IMR-90 (cell line): ENCODE results near the gene ABR. TPM values are rescaled to one million over a fixed set of nuclear protein-coding genes. Genes with fewer than 3 reads are reported as not detected.

ENCODE experiments used
- ATAC-seq: fragments of 200-7000 bp; cut with Tn5 transposase; 2 replicates; pipeline ENCODE4 v1.9.1; 2020; ENCODE audit warnings: low read depth, mild to moderate bottlenecking, moderate library complexity
- BruUV-seq: library from RNA; stranded (reverse); fragments of 400-500 nt; replicated peaks from 2 replicates; lab custom pipeline; 2021; lab: Mats Ljungman, UMichigan
- CTCF ChIA-PET: fragments of 300-600 bp; formaldehyde crosslinking; extraction: SDS; loops from one replicate; lab custom pipeline; 2021; ENCODE audit warnings: antibody characterized with exemption; lab: Yijun Ruan, JAX
- POLR2A ChIA-PET: fragments of 300-600 bp; sonication (Branson Sonifier 250); formaldehyde crosslinking; loops from one replicate; lab custom pipeline; 2022; ENCODE audit warnings: antibody characterized with exemption; ENCODE audit not compliant: unreplicated experiment; lab: Charles Lee
- DNase-seq: peaks from one replicate; pipeline ENCODE4 v3.0.0; 2013
- H2AFZ ChIP-seq: replicated peaks from 2 replicates; pipeline ENCODE3; 2013; ENCODE audit warnings: low read length, mild to moderate bottlenecking; ENCODE audit not compliant: poor library complexity
- H2AK5ac ChIP-seq: 2 replicates; pipeline ENCODE4 v1.6.1; 2013; ENCODE audit warnings: low read depth, low read length, inconsistent platforms
- H2AK9ac ChIP-seq: replicated peaks from 2 replicates; pipeline ENCODE3; 2013; ENCODE audit warnings: mild to moderate bottlenecking, low read depth, low read length, moderate library complexity; ENCODE audit not compliant: poor library complexity
- H2BK120ac ChIP-seq: 2 replicates; pipeline ENCODE4 v1.6.1; 2013; ENCODE audit warnings: low read depth, low read length, inconsistent platforms
- H2BK15ac ChIP-seq: 3 replicates; pipeline ENCODE4 v1.6.1; 2013; ENCODE audit warnings: low read depth, low read length, inconsistent platforms
- H2BK20ac ChIP-seq: 2 replicates; pipeline ENCODE4 v1.6.1; 2013; ENCODE audit warnings: low read depth, mild to moderate bottlenecking, inconsistent platforms, low read length, moderate library complexity
- H2BK5ac ChIP-seq: 2 replicates; pipeline ENCODE4 v1.6.1; 2013; ENCODE audit warnings: mild to moderate bottlenecking, low read depth, low read length, inconsistent platforms; ENCODE audit not compliant: poor library complexity, severe bottlenecking
- H3K14ac ChIP-seq: replicated peaks from 2 replicates; pipeline ENCODE4 v1.6.1; 2013; ENCODE audit warnings: low read depth, low read length, inconsistent platforms
- H3K18ac ChIP-seq: 2 replicates; pipeline ENCODE4 v1.6.1; 2013; ENCODE audit warnings: low read depth, low read length, control low read depth
- H3K23ac ChIP-seq: 2 replicates; pipeline ENCODE4 v1.6.1; 2013; ENCODE audit warnings: low read depth, low read length, inconsistent platforms
- H3K27ac ChIP-seq: 2 replicates; pipeline ENCODE4 v1.5.1; 2013; ENCODE audit warnings: mild to moderate bottlenecking, control low read depth, low read length; ENCODE audit not compliant: insufficient read depth
- H3K27me3 ChIP-seq: 2 replicates; pipeline ENCODE4 v1.6.1; 2013; ENCODE audit warnings: low read length; ENCODE audit not compliant: control insufficient read depth, insufficient read depth
- H3K36me3 ChIP-seq: 2 replicates; pipeline ENCODE4 v1.6.1; 2013; ENCODE audit warnings: low read length, mixed read lengths; ENCODE audit not compliant: control insufficient read depth, insufficient read depth
- H3K4ac ChIP-seq: 2 replicates; pipeline ENCODE4 v1.6.1; 2013; ENCODE audit warnings: low read depth, low read length, inconsistent platforms
- H3K4me1 ChIP-seq: 2 replicates; pipeline ENCODE4 v1.6.1; 2013; ENCODE audit warnings: low read length, mixed read lengths; ENCODE audit not compliant: control insufficient read depth, insufficient read depth
- H3K4me2 ChIP-seq: 2 replicates; pipeline ENCODE4 v1.6.1; 2013; ENCODE audit warnings: low read depth, mild to moderate bottlenecking, control low read depth, low read length, moderate library complexity
- H3K4me3 ChIP-seq: 2 replicates; pipeline ENCODE4 v1.5.1; 2013; ENCODE audit warnings: low read depth, mild to moderate bottlenecking, control low read depth, low read length, moderate library complexity; ENCODE audit not compliant: insufficient read depth
- H3K56ac ChIP-seq: 2 replicates; pipeline ENCODE4 v1.6.1; 2013; ENCODE audit warnings: low read length, inconsistent platforms; ENCODE audit not compliant: insufficient read depth; ENCODE audit errors: extremely low read depth
- H3K79me1 ChIP-seq, 2 experiments: 2 replicates each; pipeline ENCODE4 v1.6.1; 2013; ENCODE audit warnings: low read length in 2 of 2, inconsistent platforms in 1 of 2, low read depth in 1 of 2
- H3K9ac ChIP-seq: 2 replicates; pipeline ENCODE4 v1.6.1; 2013; ENCODE audit warnings: low read depth, low read length, control low read depth
- H3K9me1 ChIP-seq: 2 replicates; pipeline ENCODE4 v1.6.1; 2013; ENCODE audit warnings: low read length, inconsistent platforms; ENCODE audit not compliant: insufficient read depth
- H3K9me3 ChIP-seq: 2 replicates; pipeline ENCODE4 v1.6.1; 2013; ENCODE audit warnings: low read length; ENCODE audit not compliant: control insufficient read depth, insufficient read depth
- H4K20me1 ChIP-seq: 2 replicates; pipeline ENCODE4 v1.6.1; 2013; ENCODE audit warnings: low read length, inconsistent platforms; ENCODE audit not compliant: insufficient read depth
- H4K5ac ChIP-seq: 2 replicates; pipeline ENCODE4 v1.6.1; 2013; ENCODE audit warnings: mild to moderate bottlenecking, low read depth, low read length, control low read depth
- H4K8ac ChIP-seq, 2 experiments: 2 replicates each; pipeline ENCODE4 v1.6.1; 2013; ENCODE audit warnings: low read depth in 2 of 2, low read length in 2 of 2, control low read depth in 1 of 2, inconsistent platforms in 1 of 2
- H4K91ac ChIP-seq: 2 replicates; pipeline ENCODE4 v1.6.1; 2013; ENCODE audit warnings: low read depth, low read length, inconsistent platforms; ENCODE audit not compliant: insufficient read depth
- MAFK ChIP-seq: IDR thresholded peaks from 2 replicates; pipeline ENCODE4 v1.6.1; 2012; ENCODE audit warnings: low read depth, low read length, improper control_type of control experiment
- MXI1 ChIP-seq: IDR thresholded peaks from 2 replicates; pipeline ENCODE4 v1.6.1; 2012; ENCODE audit warnings: low read depth, mild to moderate bottlenecking, low read length, moderate library complexity, borderline replicate concordance
- NFE2L2 ChIP-seq: fragments of 150-350 bp; IDR thresholded peaks from 2 replicates; pipeline ENCODE4 v1.6.1; 2016; ENCODE audit warnings: low read depth, mild to moderate bottlenecking, low read length
- POLR2A ChIP-seq: IDR thresholded peaks from 2 replicates; pipeline ENCODE4 v1.6.1; 2012; ENCODE audit warnings: mild to moderate bottlenecking, low read depth, low read length
- RAD21 ChIP-seq: IDR thresholded peaks from 2 replicates; pipeline ENCODE4 v1.6.1; 2012; ENCODE audit warnings: low read length, improper control_type of control experiment
- WGBS, 2 experiments: methylation state at CpG; one replicate each; pipeline versions ENCODE4 v1.1.5 to v1.1.7; 2013; ENCODE audit warnings: missing lambda C conversion rate in 2 of 2; ENCODE audit not compliant: insufficient read length in 1 of 2; ENCODE audit errors: extremely low coverage in 2 of 2; 5-methylcytosine and 5-hydroxymethylcytosine counted together
- dilution Hi-C: fragments of 300-500 bp; cut with HindIII; formaldehyde crosslinking; loops from one replicate; pipeline ENCODE4 v1.14.3; 2018; ENCODE audit warnings: low sequenced_read_pairs; ENCODE audit not compliant: unreplicated experiment
- in situ Hi-C: fragments of 300-500 bp; cut with MboI; formaldehyde crosslinking; loops from 3 replicates; pipeline ENCODE4 v1.14.3; 2019; ENCODE audit warnings: low sequenced_read_pairs, inconsistent platforms, mixed read lengths
- intact Hi-C: fragments of 100-400 bp; cut with micrococcal nuclease; formaldehyde crosslinking; loops from 2 replicates; pipeline ENCODE4 v1.10.0; 2022
- polyA plus RNA-seq, 3 experiments: library from polyadenylated mRNA; depleted of rRNA; stranded (reverse); fragments of >200 nt; gene quantifications; 2 replicates each; pipeline ENCODE4 v1.2.3, GENCODE V29; 2012; ENCODE audit warnings: low replicate concordance in 1 of 3
- total RNA-seq: library from RNA; depleted of rRNA; stranded (reverse); fragments of >200 nt; gene quantifications from 2 replicates; pipeline ENCODE4 v1.2.3, GENCODE V29; 2012

The ABR gene
- total and polyA plus RNA-seq, 2 of the 4 experiments (the other 2 are of a cell fraction), result 28.3 to 79.7 TPM

DNA sequence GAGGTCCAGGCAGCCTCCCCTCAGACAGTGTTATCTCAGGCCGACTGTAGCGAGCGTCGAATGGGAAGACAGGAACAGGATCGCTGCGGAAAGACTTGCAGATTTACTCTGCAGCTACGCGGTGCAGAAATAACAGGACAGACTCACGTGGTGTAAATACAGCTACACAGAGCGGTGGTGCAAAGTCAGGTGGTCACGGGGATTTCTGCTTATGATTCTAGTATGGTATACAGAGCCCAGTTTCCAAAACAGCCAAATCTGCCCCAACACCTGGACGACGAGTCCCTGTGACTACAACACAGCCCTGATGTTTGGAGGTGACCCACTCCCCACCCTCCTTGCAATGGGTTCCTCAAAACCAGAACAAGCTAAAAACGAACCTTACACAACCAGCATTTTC, 40.6 kb upstream of the ABR start:
- Histone ChIP-seq H3K36me3 (no peaks in the 10 kb centered on the region), H3K4me2 (no peak overlapping the region), H4K8ac (no peak overlapping the region), H2AFZ (no peak overlapping the region), H2AK5ac (no peak overlapping the region), H4K5ac (no peak overlapping the region), H2BK5ac (no peak overlapping the region), H3K18ac (no peak overlapping the region), H3K9ac (no peak overlapping the region), H3K79me1 (no peaks in the 10 kb centered on the region), H2AK9ac (no peak overlapping the region), H3K4me1 (no peaks in the 10 kb centered on the region), H3K9me3 (peaks cover 6% of the 10 kb centered on the region), H3K4me3 (no peak overlapping the region), H3K4ac (no peak overlapping the region), H3K9me1 (no peaks in the 10 kb centered on the region), H4K20me1 (no peaks in the 10 kb centered on the region), H3K14ac (no peak overlapping the region), H3K27ac (no peak overlapping the region), H3K23ac (no peak overlapping the region), H2BK20ac (no peak overlapping the region), H4K91ac (no peak overlapping the region), H2BK15ac (no peak overlapping the region), H2BK120ac (no peak overlapping the region), H3K27me3 (peaks cover 58% of the 10 kb centered on the region), H3K56ac (no peak overlapping the region)
- ChIA-PET POLR2A (no interaction called here), CTCF (no interaction called here)
- 71% methylated on average over 6 of the region's 14 CpGs; no CpG with 5 or more reads in 1 of the 2 experiments for WGBS, 2 experiments
- TF ChIP-seq MAFK (no peak), RAD21 (no peak), POLR2A (no peak), NFE2L2 (no peak), MXI1 (no peak)
- no peak for DNase-seq
- intact Hi-C loops (no loop called here), dilution Hi-C loops (no loop called here), in situ Hi-C loops (no loop called here)
- no TSS peak for BruUV-seq
- ATAC-seq, result no peak
